ENCODE results near the gene BPIFB6.

DNA sequence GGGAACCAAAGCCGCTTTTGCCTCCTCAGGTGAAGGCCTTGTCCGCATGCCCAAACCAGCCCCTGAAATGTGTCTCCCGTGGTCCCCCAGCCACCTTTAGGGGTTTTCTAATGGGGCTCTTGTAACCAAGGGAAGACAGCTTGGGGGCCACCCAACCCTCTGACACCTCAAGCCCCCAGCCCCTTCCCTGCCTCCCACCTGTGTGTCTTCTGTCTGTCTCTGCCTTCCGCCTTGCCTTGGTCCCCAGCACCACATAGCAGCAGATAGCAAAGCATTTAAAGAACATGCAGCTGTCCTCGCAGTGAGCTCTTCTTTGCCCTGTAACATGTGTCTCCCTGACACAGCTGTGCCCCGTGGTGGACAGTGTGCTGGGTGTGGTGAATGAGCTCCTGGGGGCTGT is 31.8 kb downstream of the BPIFB6 start:
- TF ChIP-seq POLR2AphosphoS5 (IDR thresholded peaks at IDR 0.05; ENCODE audit: low read depth, low read length) (no peak), SIN3A (IDR thresholded peaks at IDR 0.05; ENCODE audit: borderline replicate concordance, insufficient read depth, low read length) (no peak)

Data from PFSK-1 (cell line).